ENCODE measurements around the gene SPDYE6.

DNA sequence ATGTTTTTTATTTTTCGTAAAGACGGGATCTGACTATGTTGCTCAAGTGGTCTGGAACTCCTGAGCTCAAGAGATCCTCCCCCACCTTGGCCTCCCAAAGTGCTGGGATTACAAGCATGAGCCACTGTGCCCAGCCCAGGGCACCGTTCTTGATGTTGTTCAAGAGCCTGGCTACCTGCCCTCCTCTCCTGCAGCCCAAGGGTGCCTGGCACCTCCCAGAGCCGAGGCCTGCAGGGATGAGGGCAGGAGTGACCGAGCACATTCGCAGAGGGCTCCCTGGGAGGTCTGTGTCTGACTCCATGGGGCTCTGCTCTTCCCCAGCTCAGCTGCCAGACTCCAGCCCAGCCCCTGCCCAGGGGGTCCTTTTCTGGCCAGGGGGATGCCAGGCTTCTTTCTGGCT lies 54.2 kb downstream of the SPDYE6 start:
- TF ChIP-seq, protein P1, sequence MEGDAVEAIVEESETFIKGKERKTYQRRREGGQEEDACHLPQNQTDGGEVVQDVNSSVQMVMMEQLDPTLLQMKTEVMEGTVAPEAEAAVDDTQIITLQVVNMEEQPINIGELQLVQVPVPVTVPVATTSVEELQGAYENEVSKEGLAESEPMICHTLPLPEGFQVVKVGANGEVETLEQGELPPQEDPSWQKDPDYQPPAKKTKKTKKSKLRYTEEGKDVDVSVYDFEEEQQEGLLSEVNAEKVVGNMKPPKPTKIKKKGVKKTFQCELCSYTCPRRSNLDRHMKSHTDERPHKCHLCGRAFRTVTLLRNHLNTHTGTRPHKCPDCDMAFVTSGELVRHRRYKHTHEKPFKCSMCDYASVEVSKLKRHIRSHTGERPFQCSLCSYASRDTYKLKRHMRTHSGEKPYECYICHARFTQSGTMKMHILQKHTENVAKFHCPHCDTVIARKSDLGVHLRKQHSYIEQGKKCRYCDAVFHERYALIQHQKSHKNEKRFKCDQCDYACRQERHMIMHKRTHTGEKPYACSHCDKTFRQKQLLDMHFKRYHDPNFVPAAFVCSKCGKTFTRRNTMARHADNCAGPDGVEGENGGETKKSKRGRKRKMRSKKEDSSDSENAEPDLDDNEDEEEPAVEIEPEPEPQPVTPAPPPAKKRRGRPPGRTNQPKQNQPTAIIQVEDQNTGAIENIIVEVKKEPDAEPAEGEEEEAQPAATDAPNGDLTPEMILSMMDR (IDR thresholded peaks at IDR 0.05; ENCODE audit: low read depth, low read length), result no peak
- TF ChIP-seq POLR2A (IDR thresholded peaks at IDR 0.05; ENCODE audit: extremely low read depth, insufficient read length), result no peak
- no peak for TF ChIP-seq MAX (IDR thresholded peaks at IDR 0.05; ENCODE audit: low read depth, low read length)
